IMR-90 (cell line): ENCODE data around the gene CYP26A1. TPM values are rescaled to one million over a fixed set of nuclear protein-coding genes. Genes with fewer than 3 reads are reported as not detected.

Experiments used
- ATAC-seq: fragments of 200-7000 bp; cut with Tn5 transposase; 2 replicates; pipeline ENCODE4 v1.9.1; 2020; ENCODE audit warnings: low read depth, mild to moderate bottlenecking, moderate library complexity
- BruUV-seq: library from RNA; stranded (reverse); fragments of 400-500 nt; replicated peaks from 2 replicates; lab custom pipeline; 2021; lab: Mats Ljungman, UMichigan
- CTCF ChIA-PET: fragments of 300-600 bp; formaldehyde crosslinking; extraction: SDS; loops from one replicate; lab custom pipeline; 2021; ENCODE audit warnings: antibody characterized with exemption; lab: Yijun Ruan, JAX
- POLR2A ChIA-PET: fragments of 300-600 bp; sonication (Branson Sonifier 250); formaldehyde crosslinking; loops from one replicate; lab custom pipeline; 2022; ENCODE audit warnings: antibody characterized with exemption; ENCODE audit not compliant: unreplicated experiment; lab: Charles Lee
- DNase-seq: peaks from one replicate; pipeline ENCODE4 v3.0.0; 2013
- H2AFZ ChIP-seq: replicated peaks from 2 replicates; pipeline ENCODE3; 2013; ENCODE audit warnings: low read length, mild to moderate bottlenecking; ENCODE audit not compliant: poor library complexity
- H2AK5ac ChIP-seq: 2 replicates; pipeline ENCODE4 v1.6.1; 2013; ENCODE audit warnings: low read depth, low read length, inconsistent platforms
- H2AK9ac ChIP-seq: replicated peaks from 2 replicates; pipeline ENCODE3; 2013; ENCODE audit warnings: mild to moderate bottlenecking, low read depth, low read length, moderate library complexity; ENCODE audit not compliant: poor library complexity
- H2BK120ac ChIP-seq: 2 replicates; pipeline ENCODE4 v1.6.1; 2013; ENCODE audit warnings: low read depth, low read length, inconsistent platforms
- H2BK15ac ChIP-seq: 3 replicates; pipeline ENCODE4 v1.6.1; 2013; ENCODE audit warnings: low read depth, low read length, inconsistent platforms
- H2BK20ac ChIP-seq: 2 replicates; pipeline ENCODE4 v1.6.1; 2013; ENCODE audit warnings: low read depth, mild to moderate bottlenecking, inconsistent platforms, low read length, moderate library complexity
- H2BK5ac ChIP-seq: 2 replicates; pipeline ENCODE4 v1.6.1; 2013; ENCODE audit warnings: mild to moderate bottlenecking, low read depth, low read length, inconsistent platforms; ENCODE audit not compliant: poor library complexity, severe bottlenecking
- H3K14ac ChIP-seq: replicated peaks from 2 replicates; pipeline ENCODE4 v1.6.1; 2013; ENCODE audit warnings: low read depth, low read length, inconsistent platforms
- H3K18ac ChIP-seq: 2 replicates; pipeline ENCODE4 v1.6.1; 2013; ENCODE audit warnings: low read depth, low read length, control low read depth
- H3K23ac ChIP-seq: 2 replicates; pipeline ENCODE4 v1.6.1; 2013; ENCODE audit warnings: low read depth, low read length, inconsistent platforms
- H3K27ac ChIP-seq: 2 replicates; pipeline ENCODE4 v1.5.1; 2013; ENCODE audit warnings: mild to moderate bottlenecking, control low read depth, low read length; ENCODE audit not compliant: insufficient read depth
- H3K27me3 ChIP-seq: 2 replicates; pipeline ENCODE4 v1.6.1; 2013; ENCODE audit warnings: low read length; ENCODE audit not compliant: control insufficient read depth, insufficient read depth
- H3K36me3 ChIP-seq: 2 replicates; pipeline ENCODE4 v1.6.1; 2013; ENCODE audit warnings: low read length, mixed read lengths; ENCODE audit not compliant: control insufficient read depth, insufficient read depth
- H3K4ac ChIP-seq: 2 replicates; pipeline ENCODE4 v1.6.1; 2013; ENCODE audit warnings: low read depth, low read length, inconsistent platforms
- H3K4me1 ChIP-seq: 2 replicates; pipeline ENCODE4 v1.6.1; 2013; ENCODE audit warnings: low read length, mixed read lengths; ENCODE audit not compliant: control insufficient read depth, insufficient read depth
- H3K4me2 ChIP-seq: 2 replicates; pipeline ENCODE4 v1.6.1; 2013; ENCODE audit warnings: low read depth, mild to moderate bottlenecking, control low read depth, low read length, moderate library complexity
- H3K4me3 ChIP-seq: 2 replicates; pipeline ENCODE4 v1.5.1; 2013; ENCODE audit warnings: low read depth, mild to moderate bottlenecking, control low read depth, low read length, moderate library complexity; ENCODE audit not compliant: insufficient read depth
- H3K56ac ChIP-seq: 2 replicates; pipeline ENCODE4 v1.6.1; 2013; ENCODE audit warnings: low read length, inconsistent platforms; ENCODE audit not compliant: insufficient read depth; ENCODE audit errors: extremely low read depth
- H3K79me1 ChIP-seq, 2 experiments: 2 replicates each; pipeline ENCODE4 v1.6.1; 2013; ENCODE audit warnings: low read length in 2 of 2, inconsistent platforms in 1 of 2, low read depth in 1 of 2
- H3K9ac ChIP-seq: 2 replicates; pipeline ENCODE4 v1.6.1; 2013; ENCODE audit warnings: low read depth, low read length, control low read depth
- H3K9me1 ChIP-seq: 2 replicates; pipeline ENCODE4 v1.6.1; 2013; ENCODE audit warnings: low read length, inconsistent platforms; ENCODE audit not compliant: insufficient read depth
- H3K9me3 ChIP-seq: 2 replicates; pipeline ENCODE4 v1.6.1; 2013; ENCODE audit warnings: low read length; ENCODE audit not compliant: control insufficient read depth, insufficient read depth
- H4K20me1 ChIP-seq: 2 replicates; pipeline ENCODE4 v1.6.1; 2013; ENCODE audit warnings: low read length, inconsistent platforms; ENCODE audit not compliant: insufficient read depth
- H4K5ac ChIP-seq: 2 replicates; pipeline ENCODE4 v1.6.1; 2013; ENCODE audit warnings: mild to moderate bottlenecking, low read depth, low read length, control low read depth
- H4K8ac ChIP-seq, 2 experiments: 2 replicates each; pipeline ENCODE4 v1.6.1; 2013; ENCODE audit warnings: low read depth in 2 of 2, low read length in 2 of 2, control low read depth in 1 of 2, inconsistent platforms in 1 of 2
- H4K91ac ChIP-seq: 2 replicates; pipeline ENCODE4 v1.6.1; 2013; ENCODE audit warnings: low read depth, low read length, inconsistent platforms; ENCODE audit not compliant: insufficient read depth
- CEBPB ChIP-seq: IDR thresholded peaks from 2 replicates; pipeline ENCODE4 v1.6.1; 2012; ENCODE audit warnings: low read depth, low read length, improper control_type of control experiment
- CHD1 ChIP-seq: IDR thresholded peaks from 2 replicates; pipeline ENCODE4 v1.6.1; 2012; ENCODE audit warnings: low read depth, low read length, improper control_type of control experiment
- ELK1 ChIP-seq: fragments of 150-350 bp; IDR thresholded peaks from 2 replicates; pipeline ENCODE4 v1.6.1; 2016; ENCODE audit warnings: low read depth, mild to moderate bottlenecking, low read length, moderate library complexity, borderline replicate concordance
- MAFK ChIP-seq: IDR thresholded peaks from 2 replicates; pipeline ENCODE4 v1.6.1; 2012; ENCODE audit warnings: low read depth, low read length, improper control_type of control experiment
- NFE2L2 ChIP-seq: fragments of 150-350 bp; IDR thresholded peaks from 2 replicates; pipeline ENCODE4 v1.6.1; 2016; ENCODE audit warnings: low read depth, mild to moderate bottlenecking, low read length
- POLR2A ChIP-seq: IDR thresholded peaks from 2 replicates; pipeline ENCODE4 v1.6.1; 2012; ENCODE audit warnings: mild to moderate bottlenecking, low read depth, low read length
- RAD21 ChIP-seq: IDR thresholded peaks from 2 replicates; pipeline ENCODE4 v1.6.1; 2012; ENCODE audit warnings: low read length, improper control_type of control experiment
- RFX5 ChIP-seq: IDR thresholded peaks from 2 replicates; pipeline ENCODE4 v1.8.0; 2012; ENCODE audit warnings: low read depth, mild to moderate bottlenecking, low read length, moderate library complexity
- SMC3 ChIP-seq: fragments of 150-350 bp; IDR thresholded peaks from 2 replicates; pipeline ENCODE4 v1.6.1; 2016; ENCODE audit warnings: low read depth, mild to moderate bottlenecking, antibody characterized with exemption, low read length, moderate library complexity
- WGBS, 2 experiments: methylation state at CpG; one replicate each; pipeline versions ENCODE4 v1.1.5 to v1.1.7; 2013; ENCODE audit warnings: missing lambda C conversion rate in 2 of 2; ENCODE audit not compliant: insufficient read length in 1 of 2; ENCODE audit errors: extremely low coverage in 2 of 2; 5-methylcytosine and 5-hydroxymethylcytosine counted together
- dilution Hi-C: fragments of 300-500 bp; cut with HindIII; formaldehyde crosslinking; loops from one replicate; pipeline ENCODE4 v1.14.3; 2018; ENCODE audit warnings: low sequenced_read_pairs; ENCODE audit not compliant: unreplicated experiment
- in situ Hi-C: fragments of 300-500 bp; cut with MboI; formaldehyde crosslinking; loops from 3 replicates; pipeline ENCODE4 v1.14.3; 2019; ENCODE audit warnings: low sequenced_read_pairs, inconsistent platforms, mixed read lengths
- intact Hi-C: fragments of 100-400 bp; cut with micrococcal nuclease; formaldehyde crosslinking; loops from 2 replicates; pipeline ENCODE4 v1.10.0; 2022
- polyA plus RNA-seq, 3 experiments: library from polyadenylated mRNA; depleted of rRNA; stranded (reverse); fragments of >200 nt; gene quantifications; 2 replicates each; pipeline ENCODE4 v1.2.3, GENCODE V29; 2012; ENCODE audit warnings: low replicate concordance in 1 of 3
- total RNA-seq: library from RNA; depleted of rRNA; stranded (reverse); fragments of >200 nt; gene quantifications from 2 replicates; pipeline ENCODE4 v1.2.3, GENCODE V29; 2012

The CYP26A1 gene
- total and polyA plus RNA-seq, 2 of the 4 experiments (the other 2 are of a cell fraction), result 0.15 TPM; not detected in 1

GRCh38 chr10:93066544-93066913 is 7.2 kb upstream of the CYP26A1 start:
- peaks cover 16% of the 10 kb centered on the region; the same call in 1 of the 2 replicates for H4K20me1 ChIP-seq
- no peak overlapping the region for H4K5ac ChIP-seq
- H4K8ac ChIP-seq, result no peak overlapping the region
- H2BK15ac ChIP-seq, result no peak overlapping the region
- TF ChIP-seq RAD21 (no peak), RFX5 (no peak), NFE2L2 (no peak), MAFK (no peak), ELK1 (no peak), CHD1 (no peak), SMC3 (no peak), POLR2A (no peak), CEBPB (no peak)
- no peak overlapping the region; the same call in 1 of the 2 replicates for H3K4me2 ChIP-seq
- H3K79me1 ChIP-seq, result no peaks in the 10 kb centered on the region
- no peak overlapping the region for H3K27ac ChIP-seq
- no peak overlapping the region for H2AFZ ChIP-seq
- no peak for ATAC-seq
- H3K4me3 ChIP-seq, result no peak overlapping the region
- BruUV-seq, result no TSS peak
- DNase-seq, result no peak
- no peak overlapping the region for H3K9ac ChIP-seq
- H4K91ac ChIP-seq, result no peak overlapping the region
- no peak overlapping the region for H2AK5ac ChIP-seq
- no peak overlapping the region for H2AK9ac ChIP-seq
- intact Hi-C loops, result no loop called here
- H2BK5ac ChIP-seq, result no peak overlapping the region
- no peak overlapping the region for H3K18ac ChIP-seq
- H2BK20ac ChIP-seq, result no peak overlapping the region
- no peak overlapping the region for H3K56ac ChIP-seq
- no peaks in the 10 kb centered on the region for H3K36me3 ChIP-seq
- no peak overlapping the region for H3K4ac ChIP-seq
- in situ Hi-C loops, result no loop called here
- H3K14ac ChIP-seq, result no peak overlapping the region
- 11% methylated on average over 3 of the region's 11 CpGs; no CpG with 5 or more reads in 1 of the 2 experiments for WGBS, 2 experiments
- H3K23ac ChIP-seq, result no peak overlapping the region
- H2BK120ac ChIP-seq, result no peak overlapping the region
- H3K9me1 ChIP-seq, result no peaks in the 10 kb centered on the region
- H3K27me3 ChIP-seq, result peaks cover 97% of the 10 kb centered on the region
- POLR2A ChIA-PET, result no interaction called here
- CTCF ChIA-PET, result interaction anchor here (0.5 to 1.3 kb wide), 3 partner anchors 10 to 456 kb away, joined by 3 to 4 read pairs (median 3); no protein-coding TSS in a partner anchor
- H3K4me1 ChIP-seq, result peaks cover 6% of the 10 kb centered on the region; the same call in 1 of the 2 replicates
- dilution Hi-C loops, result no loop called here
- H3K9me3 ChIP-seq, result no peaks in the 10 kb centered on the region
